ENCODE measurements around the gene MAD1L1. TPM values are rescaled to one million over a fixed set of nuclear protein-coding genes. Genes with fewer than 3 reads are reported as not detected.

Gene MAD1L1
- total and polyA plus RNA-seq, 2 donors (not counting 3 experiments of a cell fraction or from before 2014, with no cell fraction given), result 34.1 to 42.3 TPM

DNA sequence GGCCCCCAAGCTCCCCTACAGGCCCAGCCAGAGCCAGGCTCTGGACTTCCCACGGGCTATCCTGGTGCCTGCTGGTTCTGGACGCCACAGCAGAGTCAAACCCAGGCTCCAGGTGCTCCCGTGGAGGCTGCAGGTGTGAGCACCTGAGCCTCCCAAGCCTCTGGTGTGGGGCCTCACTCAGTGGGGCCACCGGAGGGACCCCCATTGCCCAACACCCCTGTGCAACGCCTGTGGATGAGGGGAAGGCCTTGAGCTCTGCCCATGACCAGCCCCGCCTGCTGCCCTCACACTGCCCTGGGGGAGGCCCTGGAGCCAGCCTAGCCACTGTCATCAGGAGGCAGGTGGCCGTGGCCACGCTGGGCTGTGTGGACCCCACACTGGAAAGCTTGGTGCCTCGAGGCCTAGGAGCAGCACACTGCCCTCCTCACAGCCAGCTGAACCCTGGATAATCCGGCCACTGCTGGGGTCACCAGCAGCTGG is 229.3 kb downstream of the MAD1L1 start:
- no peak overlapping the region for H3K9ac ChIP-seq (replicated peaks; ENCODE audit: extremely low read depth, insufficient read depth, low read length)
- TF ChIP-seq GATA2 (IDR thresholded peaks at IDR 0.05; ENCODE audit: insufficient read depth, insufficient read length, low read depth, low read length) (no peak), POLR2A (IDR thresholded peaks at IDR 0.05; ENCODE audit: low read depth, low read length) (no peak), FOS (IDR thresholded peaks at IDR 0.05; ENCODE audit: borderline replicate concordance, insufficient read depth, low read length) (no peak), JUN (IDR thresholded peaks at IDR 0.05; ENCODE audit: borderline replicate concordance, insufficient read depth, insufficient read length, low read depth) (no peak), EZH2 (IDR thresholded peaks at IDR 0.05; ENCODE audit: borderline replicate concordance, low read depth, low read length, severe bottlenecking) (no peak), POLR2AphosphoS5 (IDR thresholded peaks at IDR 0.05; ENCODE audit: insufficient read depth, low read depth, low read length) (no peak), MYC (IDR thresholded peaks at IDR 0.05; ENCODE audit: low read depth, low read length) (no peak)
- TF ChIP-seq, protein P1, sequence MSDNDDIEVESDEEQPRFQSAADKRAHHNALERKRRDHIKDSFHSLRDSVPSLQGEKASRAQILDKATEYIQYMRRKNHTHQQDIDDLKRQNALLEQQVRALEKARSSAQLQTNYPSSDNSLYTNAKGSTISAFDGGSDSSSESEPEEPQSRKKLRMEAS (IDR thresholded peaks at IDR 0.05; ENCODE audit: insufficient read depth, insufficient read length), result no peak
- no peaks in the 10 kb centered on the region for H3K79me2 ChIP-seq (ENCODE audit: control insufficient read depth, insufficient read depth, low read length)
- intact Hi-C loops (cut with micrococcal nuclease), result no loop called here
- no TSS peak for BruUV-seq (replicated peaks)
- DNase-seq (ENCODE audit: low read depth, low spot score) (no peak), FAIRE-seq (no peak)
- H2AFZ ChIP-seq (ENCODE audit: low read depth, low read length), result no peak overlapping the region
- no peaks in the 10 kb centered on the region for H3K27me3 ChIP-seq (ENCODE audit: control insufficient read depth in 2 of 2, insufficient read depth in 2 of 2, low read length in 2 of 2)
- no peaks in the 10 kb centered on the region for H4K20me1 ChIP-seq (replicated peaks; ENCODE audit: control insufficient read depth, extremely low read depth, insufficient read depth, low read length)
- dilution Hi-C loops (cut with MboI; ENCODE audit: extremely low pct_ligation_motif_present, low sequenced_read_pairs), result no loop called here
- no peak overlapping the region for H3K4me2 ChIP-seq (ENCODE audit: insufficient read depth, low read length)
- POLR2A ChIA-PET, result no interaction called here
- CTCF ChIA-PET, result no interaction called here
- H3K36me3 ChIP-seq (ENCODE audit: control insufficient read depth in 2 of 2, extremely low read depth in 1 of 2, insufficient read depth in 2 of 2, low read length in 2 of 2), result no peaks in the 10 kb centered on the region
- no peak overlapping the region for H3K27ac ChIP-seq (ENCODE audit: insufficient read depth, low read depth, low read length)
- H3K4me1 ChIP-seq (ENCODE audit: control insufficient read depth, extremely low read depth, insufficient read depth, low read length), result no peaks in the 10 kb centered on the region
- no peaks in the 10 kb centered on the region for H3K9me1 ChIP-seq (replicated peaks; ENCODE audit: control insufficient read depth, extremely low read depth, insufficient read depth, low read length)
- no peaks in the 10 kb centered on the region for H3K9me3 ChIP-seq (replicated peaks; ENCODE audit: control insufficient read depth, insufficient read depth, low read length)
- no peak overlapping the region for H3K4me3 ChIP-seq (replicated peaks in 1 of 3; ENCODE audit: insufficient read depth in 1 of 3, low read depth in 1 of 3, low read length in 3 of 3)
